ENCODE results near the gene CDKL2.

GRCh38 chr4:75565481-75565880, 64.8 kb downstream of the CDKL2 start:
- TF ChIP-seq CTCF (IDR thresholded peaks at IDR 0.05; ENCODE audit: insufficient read depth, low read length, poor library complexity, severe bottlenecking) (no peak), EZH2phosphoT487 (conservative IDR thresholded peaks at IDR 0.05; ENCODE audit: low read length) (no peak)
